ENCODE results near the gene DCUN1D3.

DNA sequence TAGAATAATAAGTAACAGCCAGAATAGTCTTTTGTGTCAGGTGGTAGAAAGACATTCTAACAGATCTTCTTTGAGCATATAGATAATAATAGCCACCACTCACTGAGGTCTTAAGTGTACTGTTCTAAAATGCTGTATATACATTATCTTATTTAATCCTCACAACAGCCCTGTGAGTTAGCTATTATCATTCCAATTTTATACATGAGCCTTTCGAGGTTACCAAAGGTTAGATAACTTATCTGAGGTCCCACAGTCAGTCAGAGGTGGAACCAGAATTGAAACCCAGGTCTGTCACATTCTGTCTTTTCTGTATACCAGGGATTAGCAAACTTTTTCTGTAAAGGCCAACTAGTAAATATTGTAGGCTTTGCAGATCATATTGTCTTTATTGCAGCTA is 70.6 kb downstream of the DCUN1D3 start:
- TF ChIP-seq, protein P1, sequence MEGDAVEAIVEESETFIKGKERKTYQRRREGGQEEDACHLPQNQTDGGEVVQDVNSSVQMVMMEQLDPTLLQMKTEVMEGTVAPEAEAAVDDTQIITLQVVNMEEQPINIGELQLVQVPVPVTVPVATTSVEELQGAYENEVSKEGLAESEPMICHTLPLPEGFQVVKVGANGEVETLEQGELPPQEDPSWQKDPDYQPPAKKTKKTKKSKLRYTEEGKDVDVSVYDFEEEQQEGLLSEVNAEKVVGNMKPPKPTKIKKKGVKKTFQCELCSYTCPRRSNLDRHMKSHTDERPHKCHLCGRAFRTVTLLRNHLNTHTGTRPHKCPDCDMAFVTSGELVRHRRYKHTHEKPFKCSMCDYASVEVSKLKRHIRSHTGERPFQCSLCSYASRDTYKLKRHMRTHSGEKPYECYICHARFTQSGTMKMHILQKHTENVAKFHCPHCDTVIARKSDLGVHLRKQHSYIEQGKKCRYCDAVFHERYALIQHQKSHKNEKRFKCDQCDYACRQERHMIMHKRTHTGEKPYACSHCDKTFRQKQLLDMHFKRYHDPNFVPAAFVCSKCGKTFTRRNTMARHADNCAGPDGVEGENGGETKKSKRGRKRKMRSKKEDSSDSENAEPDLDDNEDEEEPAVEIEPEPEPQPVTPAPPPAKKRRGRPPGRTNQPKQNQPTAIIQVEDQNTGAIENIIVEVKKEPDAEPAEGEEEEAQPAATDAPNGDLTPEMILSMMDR (IDR thresholded peaks at IDR 0.05; ENCODE audit: low read length): no peak
- no peak for TF ChIP-seq EZH2 (IDR thresholded peaks at IDR 0.05; ENCODE audit: borderline replicate concordance, low read length)
